ENCODE results near the gene BPIFB6.

The BPIFB6 gene

DNA sequence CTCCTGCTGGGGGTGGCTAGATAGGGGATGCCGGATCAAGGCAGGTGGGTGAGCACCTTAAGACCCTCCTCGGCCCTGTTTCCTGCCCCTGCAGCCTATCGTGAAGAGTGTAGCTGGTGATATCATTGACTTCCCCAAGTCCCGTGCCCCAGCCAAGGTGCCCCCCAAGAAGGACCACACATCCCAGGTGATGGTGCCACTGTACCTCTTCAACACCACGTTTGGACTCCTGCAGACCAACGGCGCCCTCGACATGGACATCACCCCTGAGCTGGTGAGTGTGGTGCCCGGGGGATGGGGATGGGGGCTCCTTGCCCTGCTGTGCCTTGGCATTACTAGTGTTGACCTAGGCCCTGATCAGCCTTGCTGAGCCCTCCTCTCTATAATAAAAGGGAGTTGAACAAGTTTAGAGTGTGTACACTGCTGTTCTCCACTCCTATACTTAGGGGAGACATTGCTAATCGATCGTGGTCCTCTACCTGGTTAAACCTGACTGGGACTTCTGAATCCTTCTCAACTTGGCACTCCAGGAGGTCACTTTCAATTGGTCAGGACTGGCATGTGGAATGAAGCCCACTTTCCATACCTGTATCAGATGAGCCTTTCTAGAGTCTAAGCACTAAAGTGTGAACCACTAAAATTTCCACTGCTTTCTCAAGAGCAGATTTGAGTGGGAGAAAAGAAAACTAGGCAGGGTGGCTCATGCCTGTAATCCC lies 33.3 kb downstream of the BPIFB6 start:
- no peak for DNase-seq

DNA sequence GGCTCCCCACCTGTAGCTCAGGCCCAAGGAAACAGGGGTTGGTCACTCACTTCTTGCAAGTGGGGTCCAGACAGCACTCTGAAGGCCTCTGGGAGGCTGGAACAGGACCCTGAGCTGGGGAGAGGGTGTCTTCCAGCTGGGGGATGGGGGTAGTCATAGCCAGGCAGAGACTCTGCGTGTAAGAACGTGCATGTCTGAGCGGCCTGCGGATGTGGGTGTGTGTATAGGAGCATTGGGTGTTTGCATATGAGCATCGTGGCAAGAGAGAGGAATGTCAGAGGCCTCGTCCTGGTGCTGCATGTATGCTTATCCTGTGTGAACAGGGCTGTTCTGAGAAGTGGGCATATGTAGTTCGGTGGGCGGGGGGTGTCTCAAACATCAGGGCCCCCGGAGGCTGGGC lies 34.3 kb downstream of the BPIFB6 start:
- no peak for DNase-seq

DNA sequence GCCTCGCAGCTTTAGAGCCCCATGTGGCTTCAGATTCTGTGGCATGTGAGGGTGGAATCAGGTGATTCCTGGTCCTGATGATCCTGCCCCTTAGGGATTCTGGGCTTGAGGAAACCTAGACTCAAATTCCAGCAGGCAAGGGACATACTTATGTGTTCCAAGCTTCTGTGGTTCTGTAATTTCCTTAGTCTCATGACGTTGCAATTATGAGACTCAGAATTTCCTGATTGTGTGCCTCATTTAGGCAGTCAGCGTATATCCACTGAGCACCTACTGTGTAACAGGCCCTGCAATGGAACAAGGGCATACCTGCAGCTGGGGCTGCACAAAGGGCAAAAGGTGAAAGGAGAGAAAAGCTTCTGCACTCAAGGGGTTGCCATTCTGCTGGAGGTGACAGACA lies 36.4 kb downstream of the BPIFB6 start:
- no peak for DNase-seq

DNA sequence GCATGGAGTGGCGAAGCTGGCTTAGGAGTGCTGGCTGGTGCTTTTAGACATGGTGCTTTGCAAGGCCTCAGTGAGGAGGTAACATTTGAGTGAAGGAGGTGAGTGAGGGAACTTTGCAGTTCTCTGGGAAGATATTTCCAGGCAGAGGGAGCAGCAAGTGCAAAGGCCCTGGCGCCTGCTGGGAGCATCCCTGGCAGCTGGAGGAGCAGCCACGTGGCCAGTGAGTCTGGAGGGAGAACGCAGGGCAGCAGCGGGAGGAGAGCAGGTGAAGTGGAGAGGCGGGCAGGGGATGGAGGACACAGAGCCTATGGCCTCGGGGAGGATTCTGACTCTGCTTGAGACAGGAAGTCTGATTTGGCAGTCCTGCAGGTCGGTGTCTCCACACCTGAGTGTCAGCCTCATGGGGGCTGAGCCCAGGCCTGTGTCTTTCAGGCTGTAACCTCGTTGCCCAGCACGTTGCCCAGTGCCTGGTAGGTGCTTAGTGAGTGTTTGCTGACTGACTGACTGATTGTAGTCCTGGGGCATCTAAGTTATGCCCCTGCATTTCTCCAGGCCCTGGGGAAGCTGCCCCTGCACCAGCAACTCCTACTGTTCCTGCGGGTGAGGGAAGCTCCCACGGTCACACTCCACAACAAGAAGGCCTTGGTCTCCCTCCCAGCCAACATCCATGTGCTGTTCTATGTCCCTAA lies 36.9 kb downstream of the BPIFB6 start:
- DNase-seq = no peak

DNA sequence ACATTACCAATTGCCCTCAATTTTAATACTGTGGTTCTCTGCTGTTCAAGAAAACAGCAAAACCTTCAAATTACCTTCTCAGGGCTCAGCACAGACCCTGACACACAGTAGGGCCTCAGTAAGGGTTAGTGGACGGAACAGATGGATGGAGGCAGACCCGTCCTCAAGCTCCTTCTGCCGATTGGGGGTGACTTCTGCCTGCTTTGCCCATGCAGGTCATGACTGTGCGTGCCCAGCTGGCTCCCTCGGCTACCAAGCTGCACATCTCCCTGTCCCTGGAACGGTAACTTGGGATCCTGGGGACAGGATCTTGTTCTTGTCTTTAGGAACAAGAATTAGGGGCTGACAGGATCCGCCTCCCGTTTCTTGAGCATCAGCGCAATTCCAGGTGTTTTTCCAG lies 38.2 kb downstream of the BPIFB6 start:
- no peak for DNase-seq

DNA sequence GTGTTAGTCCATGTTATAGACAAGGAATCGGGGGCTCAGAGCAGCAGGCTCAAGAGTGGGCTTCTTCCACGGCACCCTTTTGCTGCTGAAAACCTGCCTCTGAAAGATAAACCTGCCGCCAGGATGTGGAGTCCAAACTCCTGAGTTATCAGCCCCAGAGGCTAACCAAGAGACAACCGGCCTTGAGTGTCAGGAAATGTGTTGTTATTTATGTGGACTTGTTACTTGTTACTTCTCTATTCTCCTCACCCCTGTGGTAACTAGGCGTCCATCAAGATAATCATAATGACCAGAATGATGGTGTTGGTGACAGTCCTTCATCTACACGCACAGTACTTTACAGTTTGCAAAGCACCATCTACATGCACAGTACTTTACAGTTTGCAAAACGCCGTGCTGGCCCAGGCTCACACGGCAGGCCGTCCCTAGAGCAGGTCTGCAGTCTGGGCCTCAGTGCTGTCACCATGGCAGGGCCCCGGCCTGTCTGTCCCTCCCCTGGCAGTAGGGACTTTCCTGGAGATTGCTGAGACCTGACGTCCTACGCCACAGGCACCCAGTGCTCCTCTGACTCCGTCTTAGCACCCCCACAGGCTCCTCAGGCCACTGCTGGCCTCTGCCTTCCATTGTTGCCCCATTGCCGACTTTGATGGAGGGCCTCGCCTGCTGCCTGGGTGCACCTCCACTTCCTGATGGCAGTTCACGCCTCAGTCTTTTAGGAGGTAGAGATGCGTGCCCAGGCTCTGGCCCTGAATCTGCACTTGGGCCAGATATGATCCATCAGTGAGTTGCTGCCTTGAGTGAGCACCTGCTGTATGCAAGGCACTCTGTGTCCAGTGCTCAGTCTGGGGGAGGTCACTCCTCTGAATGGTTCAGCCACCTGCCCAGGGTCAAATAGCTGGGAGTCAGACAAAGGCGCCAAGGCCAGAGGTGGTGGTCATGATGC lies 38.9 kb downstream of the BPIFB6 start:
- no peak for DNase-seq

DNA sequence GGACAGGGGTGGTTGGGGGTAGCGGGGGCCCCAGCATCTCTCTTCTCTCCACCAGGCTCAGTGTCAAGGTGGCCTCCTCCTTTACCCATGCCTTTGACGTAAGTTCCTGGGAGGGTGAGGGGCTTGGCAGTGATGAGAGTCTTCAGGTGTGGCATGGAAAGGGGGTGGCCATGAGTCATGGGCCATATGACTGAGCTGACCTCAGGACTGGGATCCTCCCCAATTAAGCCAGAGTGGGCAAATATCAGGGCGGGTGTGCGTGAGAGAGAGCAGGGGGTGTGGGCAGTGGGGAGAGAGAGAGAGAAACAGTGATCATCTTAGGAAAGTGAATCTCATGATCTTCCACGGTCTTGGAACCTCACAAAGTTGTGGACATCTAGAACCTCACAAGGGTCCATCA lies 39.8 kb downstream of the BPIFB6 start:
- DNase-seq = no peak

DNA sequence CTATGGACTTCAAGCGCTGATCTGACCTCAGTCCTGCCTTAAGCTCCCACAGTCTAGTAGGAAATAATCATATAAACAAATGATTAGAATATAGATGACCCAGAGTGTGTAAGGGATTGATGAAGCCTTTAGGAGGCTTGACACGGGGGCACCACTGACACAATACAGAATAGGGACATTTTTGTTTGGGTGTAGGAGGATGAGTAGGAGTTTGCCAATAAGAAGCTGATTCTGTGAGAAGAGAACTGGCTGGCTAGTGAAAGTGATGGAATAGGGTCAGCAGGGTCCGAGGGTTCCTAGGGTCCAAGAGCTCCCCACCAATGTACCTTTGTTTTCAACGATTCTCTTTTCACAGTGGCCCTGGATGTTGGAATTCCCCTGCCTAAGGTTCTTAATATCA lies 40.9 kb downstream of the BPIFB6 start:
- no peak for DNase-seq

DNA sequence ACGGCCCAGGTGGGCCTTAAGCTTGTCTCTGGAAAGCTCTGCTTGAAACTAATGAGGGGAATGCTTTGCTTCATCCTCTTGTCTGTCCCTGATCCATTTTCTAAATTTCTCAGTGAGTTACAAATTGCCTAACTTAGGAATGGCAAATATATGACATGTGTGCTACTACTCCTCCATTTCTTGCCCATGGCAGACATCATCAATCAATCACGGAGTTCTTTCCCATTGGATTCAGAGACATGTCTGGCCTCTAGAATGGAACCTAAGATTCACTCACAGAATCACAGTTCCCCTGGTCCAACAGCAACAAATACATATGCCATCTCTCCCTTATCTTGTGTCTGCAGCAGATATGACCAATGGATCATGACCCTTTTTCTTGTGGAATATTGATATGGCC lies 41.4 kb downstream of the BPIFB6 start:
- no peak for DNase-seq

DNA sequence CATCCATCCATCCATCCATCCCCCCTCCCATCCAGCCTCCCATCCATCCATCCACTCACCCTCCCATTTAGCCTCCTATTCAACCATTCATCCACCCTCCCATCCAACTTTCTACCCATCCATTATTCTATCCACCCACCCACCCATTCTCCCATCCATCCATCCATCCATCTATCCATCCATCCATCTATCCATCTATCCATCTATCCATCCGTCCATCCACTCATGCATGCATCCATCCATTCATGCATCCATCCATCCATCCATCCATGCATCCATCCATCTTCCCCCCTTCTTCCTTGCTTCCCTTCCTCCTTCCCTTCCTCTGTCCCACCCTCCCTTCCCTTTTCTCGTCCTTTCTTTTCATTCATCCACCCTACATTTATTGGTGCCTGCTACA lies 43.2 kb downstream of the BPIFB6 start:
- DNase-seq = no peak

DNA sequence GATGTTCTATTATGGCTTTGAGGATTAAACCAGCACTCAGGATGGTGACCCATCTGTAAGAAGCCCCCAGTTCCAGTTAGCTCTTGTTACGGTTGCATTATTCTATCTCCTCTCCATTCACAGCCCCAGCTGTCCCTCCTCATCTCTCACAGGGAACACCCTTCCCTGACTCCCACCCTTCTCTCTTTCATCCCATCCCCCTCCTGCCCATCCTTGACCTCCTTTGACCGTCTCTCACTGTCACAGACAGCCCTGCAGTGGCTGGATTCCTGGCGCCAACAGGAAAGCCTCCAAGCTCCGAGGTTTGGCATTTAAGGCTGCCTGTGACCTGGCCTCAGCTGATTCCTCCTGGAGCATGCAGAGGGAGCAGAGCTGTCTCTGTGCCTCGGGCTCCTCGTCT lies 43.8 kb downstream of the BPIFB6 start:
- DNase-seq = no peak

DNA sequence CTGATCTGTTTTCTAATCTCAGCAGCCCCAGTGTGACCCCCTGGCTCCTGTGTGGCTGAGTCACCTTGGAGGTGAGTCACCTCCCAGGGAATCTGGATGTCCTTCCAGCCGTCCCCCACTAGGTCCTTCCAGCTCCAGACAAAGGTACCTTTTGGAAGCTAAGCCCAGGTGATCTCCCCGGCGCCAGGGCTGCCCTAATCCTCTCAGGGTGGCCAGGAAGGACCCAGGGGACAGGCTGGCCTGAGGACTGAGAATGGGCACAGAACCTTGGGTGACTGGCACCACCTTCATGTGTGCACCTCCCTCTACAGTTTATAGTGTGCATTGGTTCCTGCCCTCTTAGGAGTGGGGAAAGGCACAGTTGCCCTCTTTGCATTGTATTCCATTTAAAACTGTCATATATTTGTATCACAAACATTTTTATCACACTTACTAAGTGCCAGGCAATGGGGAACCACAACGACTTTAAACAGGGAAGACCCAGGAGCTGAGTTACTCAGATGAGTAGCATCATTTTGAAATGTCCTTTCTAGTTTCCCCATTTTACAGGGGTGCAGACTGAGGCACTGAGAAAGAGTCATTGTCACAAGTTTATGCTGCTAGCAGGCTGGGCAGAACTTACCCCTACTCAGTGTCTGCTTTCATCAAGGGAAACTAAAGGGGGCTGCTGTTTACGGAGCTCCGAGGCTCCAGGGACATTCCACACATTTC lies 45.4 kb downstream of the BPIFB6 start:
- no peak for DNase-seq

DNA sequence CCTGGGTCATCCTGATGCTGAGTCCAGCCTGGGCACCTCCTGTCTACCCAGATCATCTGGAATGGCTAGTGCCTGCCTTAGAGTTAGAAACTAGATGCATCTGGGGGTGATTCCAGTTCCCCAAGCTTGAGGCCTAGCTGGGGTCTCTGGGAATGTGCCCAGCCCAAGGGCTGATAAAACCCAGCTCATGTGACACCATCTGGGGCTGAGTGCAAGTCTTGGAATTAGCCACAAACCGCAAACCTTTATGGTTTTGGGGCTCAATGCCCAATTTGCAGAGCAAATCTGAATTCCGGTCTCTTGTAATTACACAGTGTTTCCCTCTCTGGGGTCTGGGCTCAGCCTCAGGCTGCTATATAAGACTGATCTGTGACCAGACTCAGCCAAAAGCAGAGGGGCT lies 47.8 kb downstream of the BPIFB6 start, which contains the start of gene BPIFB4:
BPIFB4 (plus strand) TSS at position 385 of the 400 bp plus-strand sequence. CDS start 1,884 bp downstream, outside the sequence.
- DNase-seq = no peak

DNA sequence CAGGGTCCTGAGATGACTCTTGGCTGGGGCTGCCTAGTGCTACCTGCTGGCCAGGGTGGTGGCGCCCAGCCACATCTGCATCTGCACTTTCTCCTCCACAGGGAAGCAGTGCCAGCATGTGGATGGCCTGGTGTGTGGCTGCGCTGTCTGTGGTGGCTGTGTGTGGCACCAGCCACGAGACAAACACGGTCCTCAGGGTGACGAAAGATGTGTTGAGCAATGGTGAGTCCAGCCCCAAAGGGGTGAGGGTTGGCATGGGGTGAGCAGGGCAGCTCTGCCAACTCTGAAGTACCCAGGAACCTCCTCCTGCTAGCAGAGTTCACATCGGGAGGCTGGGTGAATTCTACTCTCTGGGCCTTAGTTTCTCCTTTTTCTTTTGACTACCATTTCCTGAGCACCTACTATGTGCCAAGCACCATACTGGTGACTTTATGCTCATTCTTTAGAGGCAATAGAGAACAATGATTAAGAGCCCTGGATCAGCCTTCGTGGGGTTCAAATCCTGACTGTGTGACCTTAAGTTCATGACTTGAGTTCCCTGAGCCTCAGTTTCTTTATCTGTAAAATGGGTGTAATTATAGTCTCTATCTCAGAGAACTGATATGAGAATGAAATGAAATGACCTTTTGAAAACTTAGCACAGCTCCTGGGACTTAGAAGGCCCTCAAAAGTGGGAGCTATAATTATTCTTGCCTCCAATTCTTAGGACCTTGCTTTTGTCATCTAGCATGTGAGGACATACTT lies 50.1 kb downstream of the BPIFB6 start:
- DNase-seq = no peak

DNA sequence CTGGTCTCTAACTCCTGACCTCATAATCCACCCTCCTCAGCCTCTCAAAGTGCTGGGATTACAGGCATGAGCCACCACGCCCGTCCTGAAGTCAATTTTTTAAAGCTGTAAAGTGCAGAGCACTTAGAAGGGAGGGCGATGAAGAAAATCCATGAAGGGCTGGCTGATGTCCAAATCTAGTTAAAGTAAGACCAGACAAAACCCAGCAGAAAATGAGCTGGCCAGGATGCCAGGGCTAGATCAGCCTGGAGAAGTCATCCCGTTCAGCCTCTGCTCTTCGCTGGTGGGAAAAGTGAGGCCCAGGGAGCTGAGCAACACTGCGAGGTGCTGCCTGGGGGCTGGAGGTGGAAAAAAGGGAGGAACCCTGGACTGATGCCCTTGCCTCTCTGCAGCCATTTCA lies 51.1 kb downstream of the BPIFB6 start:
- DNase-seq = no peak

DNA sequence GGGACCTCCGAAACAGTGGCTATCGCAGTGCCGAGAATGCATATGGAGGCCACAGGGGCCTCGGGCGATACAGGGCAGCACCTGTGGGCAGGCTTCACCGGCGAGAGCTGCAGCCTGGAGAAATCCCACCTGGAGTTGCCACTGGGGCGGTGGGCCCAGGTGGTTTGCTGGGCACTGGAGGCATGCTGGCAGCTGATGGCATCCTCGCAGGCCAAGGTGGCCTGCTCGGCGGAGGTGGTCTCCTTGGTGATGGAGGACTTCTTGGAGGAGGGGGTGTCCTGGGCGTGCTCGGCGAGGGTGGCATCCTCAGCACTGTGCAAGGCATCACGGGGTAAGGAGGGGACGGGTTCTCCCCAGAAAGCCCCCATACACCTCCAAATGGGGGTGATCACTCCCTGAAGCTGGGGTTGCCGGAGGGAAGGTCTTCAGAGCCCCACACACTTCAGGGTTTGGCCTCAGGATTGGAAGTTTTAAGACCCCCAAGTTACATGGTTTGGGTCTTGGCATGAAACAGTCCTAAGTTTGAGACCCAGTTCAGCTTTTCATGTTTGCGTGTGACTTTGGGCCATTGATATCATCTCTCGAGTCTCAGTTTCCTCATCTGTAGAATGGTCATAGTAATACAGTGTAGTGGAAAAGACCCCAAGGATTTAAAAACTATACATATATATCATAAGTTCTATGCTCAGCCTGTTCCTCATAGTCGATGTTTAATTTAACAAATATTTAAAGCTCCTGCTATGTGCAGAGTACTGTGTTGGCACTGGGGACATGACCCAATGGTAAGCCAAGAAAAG lies 52.3 kb downstream of the BPIFB6 start:
- DNase-seq = no peak

DNA sequence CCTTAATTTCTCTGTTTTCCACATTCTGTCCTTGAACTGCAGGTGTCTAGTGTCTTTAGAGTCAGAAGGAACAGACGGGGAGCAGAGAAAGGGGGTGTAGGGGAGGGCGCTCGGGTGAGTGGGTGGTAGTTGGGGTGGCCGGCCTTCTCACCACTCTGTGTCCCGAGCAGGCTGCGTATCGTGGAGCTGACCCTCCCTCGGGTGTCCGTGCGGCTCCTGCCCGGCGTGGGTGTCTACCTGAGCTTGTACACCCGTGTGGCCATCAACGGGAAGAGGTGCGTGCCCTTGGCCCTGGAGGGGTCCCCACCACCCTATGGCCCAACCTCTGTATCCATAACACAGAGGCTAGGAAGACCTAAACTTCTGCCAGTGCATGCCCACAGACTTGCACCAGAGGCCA lies 53.3 kb downstream of the BPIFB6 start:
- DNase-seq = no peak

DNA sequence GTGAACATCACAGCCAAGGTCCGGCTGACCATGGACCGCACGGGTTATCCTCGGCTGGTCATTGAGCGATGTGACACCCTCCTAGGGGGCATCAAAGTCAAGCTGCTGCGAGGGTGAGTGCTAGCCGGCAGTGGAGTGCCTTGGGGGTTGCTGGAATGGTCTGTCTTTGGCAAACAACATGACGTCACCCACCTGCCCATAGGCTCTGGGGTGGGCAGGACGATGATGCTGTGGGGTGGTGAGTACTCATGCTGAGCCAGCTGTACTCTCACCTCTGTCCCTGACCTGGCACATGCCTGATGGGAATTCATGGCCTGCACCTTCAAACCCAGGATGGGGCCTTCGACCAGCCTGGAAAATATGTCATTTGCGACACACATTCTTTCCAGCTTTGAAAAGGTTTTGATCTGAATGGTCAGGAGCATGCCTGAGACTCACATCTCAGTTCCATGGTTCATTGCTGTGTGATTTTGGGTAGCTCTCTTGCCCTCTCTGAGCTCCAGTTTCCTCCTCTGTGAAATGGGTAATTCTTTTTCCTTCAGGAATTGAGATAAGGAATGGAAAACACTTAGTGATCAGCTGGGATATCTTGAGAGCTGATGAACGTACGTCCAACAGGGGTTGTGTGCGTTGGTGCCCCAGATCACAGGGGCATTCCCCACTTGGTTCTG lies 54.7 kb downstream of the BPIFB6 start:
- DNase-seq = no peak

DNA sequence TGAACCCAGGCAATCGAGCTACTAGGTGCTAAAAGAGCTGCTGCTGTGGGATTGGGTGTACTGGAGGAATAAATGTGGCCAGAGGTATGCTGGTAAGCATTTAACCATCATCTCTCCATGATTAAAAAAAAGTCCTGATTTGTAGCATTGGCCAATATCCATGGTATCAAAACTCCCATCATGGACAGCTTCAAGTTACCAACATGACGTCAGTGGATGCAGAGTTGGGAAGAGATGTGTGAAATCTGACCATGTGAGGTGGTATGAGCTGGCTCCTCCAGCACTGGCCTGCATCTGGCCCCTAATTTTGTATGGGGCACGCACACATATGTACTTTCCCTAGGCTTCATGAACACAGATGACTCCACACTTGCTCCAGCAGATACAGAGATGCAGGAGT lies 59.7 kb downstream of the BPIFB6 start:
- no peak for DNase-seq

DNA sequence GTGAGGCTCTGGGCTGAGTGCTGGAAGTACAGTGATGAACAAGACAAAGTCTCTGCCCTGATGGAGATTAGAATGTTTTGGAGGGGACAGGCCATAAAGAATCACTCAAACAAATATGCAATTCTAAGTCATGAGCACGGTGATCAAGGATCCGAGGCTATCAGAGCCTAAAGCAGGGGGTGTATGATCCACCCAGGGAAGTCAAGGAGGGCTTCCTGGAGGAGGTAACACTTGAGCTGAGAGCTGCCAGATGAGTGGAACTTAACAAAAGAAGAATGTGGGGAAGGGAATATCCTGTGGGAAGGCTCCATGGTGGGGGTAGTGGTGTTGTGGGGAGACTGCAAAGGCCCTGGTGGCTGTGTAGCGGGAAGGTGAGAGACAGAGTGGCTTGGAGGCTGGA lies 60.2 kb downstream of the BPIFB6 start:
- DNase-seq = no peak

DNA sequence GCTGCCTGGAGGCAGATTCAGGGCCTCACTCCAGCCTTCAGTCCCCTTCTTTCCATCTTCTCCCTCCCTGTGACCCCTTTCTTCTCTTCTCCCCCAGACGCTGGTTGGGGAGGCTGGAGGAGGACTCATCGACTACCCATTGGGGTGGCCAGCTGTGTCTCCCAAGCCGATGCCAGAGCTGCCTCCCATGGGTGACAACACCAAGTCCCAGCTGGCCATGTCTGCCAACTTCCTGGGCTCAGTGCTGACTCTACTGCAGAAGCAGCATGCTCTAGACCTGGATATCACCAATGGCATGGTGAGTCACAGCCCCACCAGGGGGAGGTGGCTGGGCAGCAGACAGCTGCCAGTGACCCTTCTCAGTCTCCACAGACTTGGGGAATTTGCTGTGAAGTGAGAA lies 60.9 kb downstream of the BPIFB6 start:
- no peak for DNase-seq

All from NCI-H2227 treated with DMSO at 0.1 percent for 48 hours (cell line).